Lung (tissue), 12 donors: ENCODE results near the gene CDHR5. TPM values are rescaled to one million over a fixed set of nuclear protein-coding genes. Genes with fewer than 3 reads are reported as not detected.

Source experiments
- ATAC-seq: fragments of 200-7000 bp; cut with Tn5 transposase; one replicate; pipeline ENCODE4 v1.9.1; 2020; ENCODE audit warnings: moderate number of reproducible peaks; ENCODE audit not compliant: insufficient read depth, low FRiP score
- DNase-seq, 3 donors: peaks; one replicate each; pipeline ENCODE4 v3.0.0-alpha.2; 2013 to 2017
- H3K27ac ChIP-seq, 2 donors: one replicate each; pipeline ENCODE4 v1.5.1; 2013; ENCODE audit warnings: mild to moderate bottlenecking in 2 of 2, moderate library complexity in 2 of 2, control low read depth in 1 of 2, inconsistent platforms in 1 of 2, low read depth in 1 of 2, low read length in 1 of 2
- H3K27me3 ChIP-seq, 3 donors: one replicate each; pipeline ENCODE4 v1.5.1; 2013; ENCODE audit warnings: low read length in 2 of 3; ENCODE audit not compliant: control insufficient read depth in 3 of 3, insufficient read depth in 3 of 3
- H3K36me3 ChIP-seq, 4 donors: one replicate each; pipeline ENCODE4 v1.5.1; 2013; ENCODE audit warnings: low read length in 4 of 4, mild to moderate bottlenecking in 1 of 4, moderate library complexity in 1 of 4; ENCODE audit not compliant: control insufficient read depth in 4 of 4, insufficient read depth in 4 of 4
- H3K4me1 ChIP-seq, 5 donors: one replicate each; pipeline ENCODE4 v1.5.1; 2013; ENCODE audit warnings: low read length in 5 of 5, mild to moderate bottlenecking in 2 of 5, moderate library complexity in 1 of 5; ENCODE audit not compliant: control insufficient read depth in 5 of 5, insufficient read depth in 5 of 5
- H3K4me3 ChIP-seq: one replicate; pipeline ENCODE4 v1.5.1; 2013; ENCODE audit warnings: mild to moderate bottlenecking, control low read depth, moderate library complexity
- H3K9ac ChIP-seq, 2 donors: one replicate each; pipeline ENCODE4 v1.5.1; 2013; ENCODE audit warnings: low read length in 2 of 2, control low read depth in 1 of 2; ENCODE audit not compliant: insufficient read depth in 1 of 2
- H3K9me3 ChIP-seq, 4 donors: one replicate each; pipeline ENCODE4 v1.5.1; 2013; ENCODE audit warnings: low read length in 3 of 4, mild to moderate bottlenecking in 1 of 4, moderate library complexity in 1 of 4; ENCODE audit not compliant: control insufficient read depth in 4 of 4, insufficient read depth in 3 of 4
- WGBS, 2 donors: extraction: QIAGEN DNeasy Blood & Tissue Kit; methylation state at CpG; one replicate each; pipeline ENCODE4 v1.1.7; 2013; 5-methylcytosine and 5-hydroxymethylcytosine counted together
- polyA plus RNA-seq, 2 donors: library from polyadenylated mRNA; stranded (reverse); fragments of 200-250 nt; gene quantifications; one replicate each; pipeline ENCODE4 v1.2.1, GENCODE V29; 2013
- total RNA-seq, 2 donors: library from RNA; depleted of rRNA in 1 of 2; stranded (reverse); fragments of >200 nt in 1 of 2; gene quantifications; one replicate each; pipeline ENCODE4 v1.2.1, GENCODE V29; 2014 to 2021
- TF ChIP-seq, protein P1 (sequence below): IDR thresholded peaks from 2 replicates; pipeline ENCODE4 v1.5.1; 2012; ENCODE audit warnings: mild to moderate bottlenecking; ENCODE audit errors: control extremely low read depth, extremely low read depth
- donor health status: control.
- donor health status: control.
- donor health status: Bipolar disorder and iron deficiency.
- donor health status: healthy.
- donor health status: DM: yes; HTN: yes; CAD: no.

Gene CDHR5
- total and polyA plus RNA-seq, 4 donors: 0.02 to 0.10 TPM; not detected in 2

DNA sequence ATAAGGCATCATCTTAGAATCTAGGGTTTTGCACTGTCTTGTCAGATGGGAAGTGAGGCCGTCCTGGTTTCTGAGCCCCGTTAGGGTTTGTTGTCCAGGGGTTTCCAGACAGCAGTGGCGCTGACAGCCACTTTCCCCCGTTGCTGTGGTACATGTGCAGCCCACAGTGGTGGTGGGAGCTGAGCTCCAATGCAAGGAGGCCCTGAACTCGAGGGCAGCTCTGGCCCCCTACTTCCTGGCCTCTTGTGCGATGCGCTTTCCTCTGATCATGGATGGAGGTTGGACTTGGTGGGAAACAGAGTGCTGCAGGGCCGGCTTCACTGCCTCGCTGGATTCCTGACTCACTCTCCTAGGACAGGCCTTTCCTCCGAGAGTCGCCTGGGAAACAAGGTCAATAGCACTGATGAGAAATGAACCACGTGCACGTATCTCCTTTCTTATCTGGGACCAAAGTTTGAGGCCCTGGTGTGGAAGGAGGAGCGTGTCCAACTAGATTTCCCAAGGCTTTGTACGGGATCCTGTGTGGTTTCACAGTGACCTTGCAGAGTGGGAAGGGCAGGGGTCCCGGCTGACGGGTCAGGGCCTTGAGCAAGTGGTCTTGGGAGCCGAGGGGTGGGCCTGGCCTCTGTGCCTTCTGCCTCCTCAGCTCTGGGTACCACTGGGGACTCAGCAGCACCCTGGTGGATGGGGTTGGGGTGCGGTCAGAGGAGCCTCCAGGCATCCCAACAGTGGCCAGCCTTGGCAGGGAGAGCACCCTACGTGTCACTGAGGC lies 44.7 kb downstream of the CDHR5 start:
- peaks cover 0 to 30% (median 12%) of the 10 kb centered on the region in 5 donors for H3K4me1 ChIP-seq

DNA sequence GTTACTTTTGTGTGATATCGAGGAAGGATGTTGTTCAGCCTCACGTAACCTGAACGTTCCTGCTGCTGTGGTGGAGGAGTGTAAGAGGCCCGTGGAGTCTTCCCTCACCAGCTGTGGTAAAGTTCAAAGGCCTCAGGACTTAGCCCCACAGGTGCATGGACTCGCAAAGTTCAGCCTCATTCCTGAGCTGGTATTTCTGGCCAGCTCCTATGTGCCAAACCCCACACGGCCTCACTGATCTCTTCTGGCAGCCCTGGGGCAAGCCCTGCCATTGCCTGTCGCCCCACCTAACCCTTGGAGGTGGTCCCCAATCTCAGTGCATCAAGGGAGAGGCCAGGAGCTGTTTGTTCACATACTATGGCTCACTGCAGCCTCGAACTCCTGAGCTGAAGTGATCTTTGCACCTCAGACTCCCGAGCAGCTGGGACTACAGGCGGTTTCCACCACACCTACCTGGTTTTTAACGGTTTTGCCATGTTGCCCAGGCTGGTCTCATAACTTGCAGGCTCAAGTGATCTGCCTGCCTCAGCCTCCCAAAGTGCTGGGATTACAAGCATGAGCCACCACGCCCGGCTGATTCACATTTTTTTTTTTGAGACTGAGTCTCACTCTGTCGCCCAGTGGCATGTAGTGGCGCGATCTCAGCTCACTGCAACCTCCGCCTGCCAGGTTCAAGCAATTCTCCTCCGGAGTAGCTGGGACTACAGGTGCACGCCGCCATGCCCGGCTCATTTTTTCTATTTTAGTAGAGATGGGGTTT lies 46.3 kb downstream of the CDHR5 start:
- Histone ChIP-seq H3K4me1 (peaks cover 4 to 34% (median 12%) of the 10 kb centered on the region in 5 donors), H3K9ac (no peak overlapping the region), H3K9me3 (no peaks in the 10 kb centered on the region), H3K4me3 (peak overlapping the region; percentile 3), H3K27me3 (peaks cover 0 to 5% (median 0%) of the 10 kb centered on the region in 3 donors), H3K36me3 (peaks cover 0 to 12% (median 8%) of the 10 kb centered on the region in 4 donors), H3K27ac (no peak overlapping the region)
- DNase-seq: no peak
- ATAC-seq: no peak
- TF ChIP-seq, protein P1, sequence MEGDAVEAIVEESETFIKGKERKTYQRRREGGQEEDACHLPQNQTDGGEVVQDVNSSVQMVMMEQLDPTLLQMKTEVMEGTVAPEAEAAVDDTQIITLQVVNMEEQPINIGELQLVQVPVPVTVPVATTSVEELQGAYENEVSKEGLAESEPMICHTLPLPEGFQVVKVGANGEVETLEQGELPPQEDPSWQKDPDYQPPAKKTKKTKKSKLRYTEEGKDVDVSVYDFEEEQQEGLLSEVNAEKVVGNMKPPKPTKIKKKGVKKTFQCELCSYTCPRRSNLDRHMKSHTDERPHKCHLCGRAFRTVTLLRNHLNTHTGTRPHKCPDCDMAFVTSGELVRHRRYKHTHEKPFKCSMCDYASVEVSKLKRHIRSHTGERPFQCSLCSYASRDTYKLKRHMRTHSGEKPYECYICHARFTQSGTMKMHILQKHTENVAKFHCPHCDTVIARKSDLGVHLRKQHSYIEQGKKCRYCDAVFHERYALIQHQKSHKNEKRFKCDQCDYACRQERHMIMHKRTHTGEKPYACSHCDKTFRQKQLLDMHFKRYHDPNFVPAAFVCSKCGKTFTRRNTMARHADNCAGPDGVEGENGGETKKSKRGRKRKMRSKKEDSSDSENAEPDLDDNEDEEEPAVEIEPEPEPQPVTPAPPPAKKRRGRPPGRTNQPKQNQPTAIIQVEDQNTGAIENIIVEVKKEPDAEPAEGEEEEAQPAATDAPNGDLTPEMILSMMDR: no peak
- WGBS, 2 donors: 75 to 83% methylated on average over 21 of the region's 21 CpGs

More for the DNA sequence above, 44.7 kb downstream of the CDHR5 start:
- Histone ChIP-seq H3K9ac (no peak overlapping the region), H3K4me3 (no peak overlapping the region), H3K27ac (no peak overlapping the region), H3K27me3 (peaks cover 0 to 2% (median 0%) of the 10 kb centered on the region in 3 donors), H3K9me3 (no peaks in the 10 kb centered on the region), H3K36me3 (peaks cover 0 to 21% (median 15%) of the 10 kb centered on the region in 4 donors)
- ATAC-seq: no peak
- 82 to 87% methylated on average over 20 of the region's 20 CpGs for WGBS, 2 donors
- TF ChIP-seq, protein P1: no peak
- no peak for DNase-seq

DNA sequence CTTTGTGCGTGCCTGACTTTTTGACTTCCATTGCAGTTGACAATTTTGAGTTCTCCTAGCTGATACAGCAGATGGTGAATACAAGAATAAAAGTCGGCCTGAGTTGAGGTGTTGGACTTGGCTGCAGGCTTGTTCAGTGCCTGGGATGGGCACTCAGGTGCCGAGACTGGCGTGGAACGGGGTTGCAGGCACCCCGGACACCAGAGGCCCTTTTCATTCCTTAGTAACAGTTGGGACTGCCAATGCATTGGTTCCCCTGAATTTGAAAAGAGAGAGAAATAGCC lies 47.2 kb downstream of the CDHR5 start:
- Histone ChIP-seq H3K4me1 (peaks cover 4 to 34% (median 15%) of the 10 kb centered on the region in 5 donors), H3K9me3 (no peaks in the 10 kb centered on the region), H3K36me3 (peaks cover 0 to 9% (median 6%) of the 10 kb centered on the region in 4 donors), H3K4me3 (peak overlapping the region; percentile 99), H3K27me3 (peaks cover 0 to 5% (median 0%) of the 10 kb centered on the region in 3 donors), H3K27ac (no peak overlapping the region), H3K9ac (peak overlapping the region; percentile 61 to 76)
- WGBS, 2 donors: 54 to 71% methylated on average over 6 of the region's 6 CpGs
- ATAC-seq (no peak), DNase-seq (no peak)
- TF ChIP-seq, protein P1: no peak
